Measurements from ENCODE around the gene GALR2. TPM values are rescaled to one million over a fixed set of nuclear protein-coding genes. Genes with fewer than 3 reads are reported as not detected.
A peak's percentile ranks its signal among the peaks of the same experiment; 100 is the strongest.

Gene GALR2
- total RNA-seq, 1 donor from 2014 or later, result not detected

- no peak for DNase-seq (ENCODE audit: low read depth, low spot score)
- Mint-ChIP-seq H3K4me1 (peaks cover 16% of the 10 kb centered on the region), H3K27me3 (ENCODE audit: low read depth) (no peaks in the 10 kb centered on the region), H3K27ac (ENCODE audit: unreplicated experiment) (peak overlapping the region; percentile 94), H3K9me3 (no peaks in the 10 kb centered on the region), H3K4me3 (no peak overlapping the region), H3K36me3 (ENCODE audit: low read depth) (no peaks in the 10 kb centered on the region)
- TF ChIP-seq CTCF (conservative IDR thresholded peaks at IDR 0.05), result no peak
Observed at GRCh38 chr17:76121932-76122430, 47.4 kb downstream of the GALR2 start.

DNA sequence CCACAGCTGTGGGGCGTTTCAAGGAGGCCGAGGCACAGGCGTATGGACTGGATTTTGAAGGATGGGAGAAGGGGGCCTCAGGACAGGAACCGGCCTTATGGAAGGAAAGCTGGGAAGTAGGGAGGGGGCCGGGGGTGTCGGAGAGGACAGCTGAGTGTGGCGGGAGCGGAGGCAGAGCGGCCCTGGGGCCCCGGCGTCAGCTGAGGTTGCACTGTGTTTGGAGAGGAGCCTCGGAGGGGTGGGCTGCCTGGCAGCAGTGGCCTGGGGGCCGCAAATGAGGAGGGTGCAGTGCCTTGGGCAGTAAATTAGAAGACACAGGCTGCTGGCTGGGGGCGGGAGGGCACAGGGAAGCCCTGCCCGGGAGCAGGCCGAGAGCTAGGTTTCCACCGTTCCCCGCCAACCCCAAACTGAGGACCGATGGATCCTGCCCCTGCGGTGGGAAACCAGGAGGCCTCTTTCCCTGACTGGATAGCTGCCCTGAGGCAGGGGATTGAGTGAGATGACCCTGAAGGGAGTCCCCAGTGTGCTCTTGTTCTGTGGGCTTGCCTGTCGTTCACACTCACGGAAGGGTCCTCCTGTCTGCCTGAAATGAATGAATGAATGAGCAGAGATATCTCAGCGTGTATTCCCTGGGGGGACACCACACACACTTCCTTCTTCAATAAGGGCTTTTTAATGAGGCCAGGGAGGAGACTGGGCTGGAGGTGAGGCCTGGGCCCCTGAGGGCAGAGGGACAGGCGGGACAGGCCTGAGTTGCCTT, 48.0 kb downstream of the GALR2 start:
- no peaks in the 10 kb centered on the region for H3K36me3 Mint-ChIP-seq (ENCODE audit: low read depth)
- H3K27me3 Mint-ChIP-seq (ENCODE audit: low read depth), result no peaks in the 10 kb centered on the region
- peaks cover 16% of the 10 kb centered on the region for H3K4me1 Mint-ChIP-seq
- H3K27ac Mint-ChIP-seq (ENCODE audit: unreplicated experiment), result peak overlapping the region; percentile 94
- no peaks in the 10 kb centered on the region for H3K9me3 Mint-ChIP-seq
- H3K4me3 Mint-ChIP-seq, result no peak overlapping the region
- TF ChIP-seq CTCF (conservative IDR thresholded peaks at IDR 0.05), result no peak
- DNase-seq (ENCODE audit: low read depth, low spot score), result no peak

- no peak for DNase-seq (ENCODE audit: low read depth, low spot score)
- H3K27me3 Mint-ChIP-seq (ENCODE audit: low read depth), result no peaks in the 10 kb centered on the region
- no peak for TF ChIP-seq CTCF (conservative IDR thresholded peaks at IDR 0.05)
- no peak overlapping the region for H3K4me3 Mint-ChIP-seq
- peaks cover 16% of the 10 kb centered on the region for H3K4me1 Mint-ChIP-seq
- no peaks in the 10 kb centered on the region for H3K9me3 Mint-ChIP-seq
- H3K27ac Mint-ChIP-seq (ENCODE audit: unreplicated experiment), result no peak overlapping the region
- no peaks in the 10 kb centered on the region for H3K36me3 Mint-ChIP-seq (ENCODE audit: low read depth)
Observed at GRCh38 chr17:76123191-76123499, 48.6 kb downstream of the GALR2 start.

GRCh38 chr17:76123749-76124581, 49.4 kb downstream of the GALR2 start:
- TF ChIP-seq CTCF (conservative IDR thresholded peaks at IDR 0.05), result no peak
- Mint-ChIP-seq H3K9me3 (no peaks in the 10 kb centered on the region), H3K27me3 (ENCODE audit: low read depth) (no peaks in the 10 kb centered on the region), H3K36me3 (ENCODE audit: low read depth) (no peaks in the 10 kb centered on the region), H3K4me1 (peaks cover 16% of the 10 kb centered on the region), H3K4me3 (no peak overlapping the region), H3K27ac (ENCODE audit: unreplicated experiment) (no peak overlapping the region)
- no peak for DNase-seq (ENCODE audit: low read depth, low spot score)

DNA sequence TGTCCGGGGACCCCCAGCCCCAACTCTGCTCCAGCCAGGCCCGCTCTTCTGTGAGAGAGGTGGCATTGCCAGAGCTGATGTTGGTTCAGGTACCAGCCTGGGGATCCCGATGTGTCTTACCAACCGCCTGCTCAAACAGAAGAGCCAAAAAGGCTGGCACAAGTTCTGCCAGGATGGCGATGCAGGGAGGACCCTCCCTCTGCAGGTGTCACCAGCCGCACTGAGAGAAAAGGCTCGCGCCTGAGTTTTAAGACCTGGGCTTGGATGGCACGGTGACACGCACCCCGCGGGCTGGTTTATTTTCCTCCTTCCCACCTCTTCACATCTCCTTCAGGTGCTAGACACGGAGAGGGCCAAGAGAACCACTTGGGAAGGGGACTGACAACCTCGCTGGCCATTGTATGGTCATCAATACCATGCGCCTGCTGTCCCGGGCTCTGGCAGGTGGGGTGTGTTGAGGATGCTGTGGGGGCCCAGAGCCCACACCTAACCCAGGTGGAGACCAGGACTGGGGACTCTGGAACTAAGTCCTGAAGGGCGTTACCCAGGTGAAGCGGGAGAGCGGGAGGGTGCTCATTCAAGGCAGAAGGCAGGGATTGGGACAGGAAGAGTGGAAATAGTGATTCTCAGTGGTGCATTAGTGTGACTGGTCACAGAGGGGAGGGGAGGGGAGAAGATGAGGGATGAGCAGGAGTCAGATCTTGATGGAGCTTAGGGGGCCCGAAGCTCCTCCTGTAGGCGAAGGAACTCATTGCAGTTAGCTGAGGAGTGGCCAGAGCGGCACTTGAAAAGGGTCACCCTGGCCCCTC, 50.2 kb downstream of the GALR2 start:
- no peak for DNase-seq (ENCODE audit: low read depth, low spot score)

More for the DNA sequence above, 50.2 kb downstream of the GALR2 start:
- Mint-ChIP-seq H3K4me3 (no peak overlapping the region), H3K27ac (ENCODE audit: unreplicated experiment) (peak overlapping the region; percentile 78), H3K27me3 (ENCODE audit: low read depth) (no peaks in the 10 kb centered on the region), H3K36me3 (ENCODE audit: low read depth) (no peaks in the 10 kb centered on the region), H3K4me1 (peaks cover 16% of the 10 kb centered on the region), H3K9me3 (no peaks in the 10 kb centered on the region)
- peak; percentile 38 for TF ChIP-seq CTCF (conservative IDR thresholded peaks at IDR 0.05)
